Effector memory CD8-positive, alpha-beta T cell (primary cell): ENCODE results near the gene OTOF.

Source experiments
- ATAC-seq: fragments of 150-1000 bp; cut with Tn5 transposase; replicated peaks from 2 replicates; pipeline ENCODE4 v1.10.0; 2021; ENCODE audit warnings: mild to moderate bottlenecking, moderate library complexity
- DNase-seq, 3 experiments: peaks; one replicate each; pipeline ENCODE4 v3.0.0; 2021
- H3K27ac Mint-ChIP-seq, 2 donors: one replicate each; pipeline ENCODE4 v1.8.0; 2022; ENCODE audit warnings: mild to moderate bottlenecking in 2 of 2, mixed read lengths in 2 of 2, moderate library complexity in 2 of 2
- H3K27me3 Mint-ChIP-seq, 2 donors: one replicate each; pipeline ENCODE4 v1.8.0; 2022; ENCODE audit warnings: mixed read lengths in 2 of 2
- H3K36me3 Mint-ChIP-seq: one replicate; pipeline ENCODE4 v1.8.0; 2022; ENCODE audit warnings: mild to moderate bottlenecking, moderate library complexity, mixed read lengths; ENCODE audit not compliant: insufficient read depth
- H3K4me1 Mint-ChIP-seq, 2 donors: one replicate each; pipeline ENCODE4 v1.8.0; 2022; ENCODE audit warnings: low read depth in 2 of 2, mixed read lengths in 2 of 2
- H3K4me3 Mint-ChIP-seq, 2 donors: one replicate each; pipeline ENCODE4 v1.8.0; 2022; ENCODE audit warnings: mild to moderate bottlenecking in 2 of 2, mixed read lengths in 2 of 2, moderate library complexity in 2 of 2
- H3K9me3 Mint-ChIP-seq, 2 donors: one replicate each; pipeline ENCODE4 v1.8.0; 2022; ENCODE audit warnings: mixed read lengths in 2 of 2

Gene OTOF

GRCh38 chr2:26432859-26433258 is 45.1 kb downstream of the OTOF start:
- Mint-ChIP-seq H3K36me3 (peaks cover 4% of the 10 kb centered on the region), H3K27me3 (peaks cover 26 to 29% of the 10 kb centered on the region in 2 donors), H3K9me3 (no peaks in the 10 kb centered on the region)

GRCh38 chr2:26432363-26432762 is 45.6 kb downstream of the OTOF start:
- Mint-ChIP-seq H3K4me3 (no peak overlapping the region), H3K4me1 (no peaks in the 10 kb centered on the region), H3K36me3 (peaks cover 4% of the 10 kb centered on the region), H3K9me3 (no peaks in the 10 kb centered on the region), H3K27me3 (peaks cover 30 to 34% of the 10 kb centered on the region in 2 donors), H3K27ac (no peak overlapping the region)
- DNase-seq: no peak
- no peak for ATAC-seq

More at GRCh38 chr2:26432859-26433258, 45.1 kb downstream of the OTOF start:
- no peak overlapping the region for H3K27ac Mint-ChIP-seq
- no peaks in the 10 kb centered on the region for H3K4me1 Mint-ChIP-seq
- no peak for DNase-seq
- H3K4me3 Mint-ChIP-seq: no peak overlapping the region
- ATAC-seq: no peak

- no peaks in the 10 kb centered on the region for H3K4me1 Mint-ChIP-seq
- no peak overlapping the region for H3K4me3 Mint-ChIP-seq
- no peaks in the 10 kb centered on the region for H3K9me3 Mint-ChIP-seq
- H3K27me3 Mint-ChIP-seq: peaks cover 30 to 34% of the 10 kb centered on the region in 2 donors
- peaks cover 4% of the 10 kb centered on the region for H3K36me3 Mint-ChIP-seq
- no peak overlapping the region for H3K27ac Mint-ChIP-seq
- ATAC-seq (no peak), DNase-seq (no peak)
Observed at GRCh38 chr2:26430826-26431225, 47.1 kb downstream of the OTOF start.

DNA sequence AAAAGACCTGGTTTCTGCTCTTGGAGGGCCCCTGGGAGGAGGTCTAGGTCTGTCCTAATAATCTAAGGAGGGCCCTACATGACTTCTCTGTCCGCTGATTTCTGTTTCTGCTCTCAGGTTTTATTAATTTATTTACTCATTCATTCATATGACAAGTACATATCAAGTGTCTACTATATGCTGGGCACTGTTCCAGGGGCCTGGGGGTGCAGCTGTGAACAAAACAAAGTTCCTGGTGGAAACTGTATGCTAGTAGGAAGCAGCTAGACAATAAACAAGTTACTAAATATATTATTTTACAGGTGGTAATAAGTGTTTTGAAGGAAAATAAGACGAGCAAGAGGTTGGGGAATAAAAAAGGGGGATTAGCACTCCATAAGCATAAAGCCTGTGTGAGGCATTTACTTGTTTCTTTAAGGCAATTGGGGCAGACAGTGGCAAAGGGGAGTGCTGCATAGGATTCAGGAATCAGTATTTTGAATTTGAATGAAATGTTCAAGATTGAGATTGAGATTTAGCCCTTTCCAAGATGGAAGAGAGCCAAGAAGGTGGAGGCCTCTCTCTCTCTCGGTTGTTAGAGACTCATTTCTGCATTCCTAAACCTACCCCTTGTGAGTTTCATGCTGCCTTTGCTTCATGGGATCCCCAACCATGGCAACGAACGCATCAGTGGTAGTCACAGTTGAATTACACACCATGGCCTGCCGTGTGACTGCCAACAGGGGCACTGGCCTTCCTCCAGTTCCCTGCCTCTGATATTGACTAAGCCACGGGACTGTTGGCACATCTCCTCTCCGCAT is 47.9 kb downstream of the OTOF start:
- Mint-ChIP-seq H3K4me1 (no peaks in the 10 kb centered on the region), H3K36me3 (peaks cover 4% of the 10 kb centered on the region), H3K9me3 (peaks cover 0 to 1% of the 10 kb centered on the region in 2 donors), H3K27ac (no peak overlapping the region), H3K4me3 (no peak overlapping the region), H3K27me3 (peaks cover 30 to 34% of the 10 kb centered on the region in 2 donors)
- DNase-seq (no peak), ATAC-seq (no peak)

- Mint-ChIP-seq H3K4me3 (no peak overlapping the region), H3K27me3 (peaks cover 30 to 34% of the 10 kb centered on the region in 2 donors), H3K4me1 (no peaks in the 10 kb centered on the region), H3K36me3 (peaks cover 4% of the 10 kb centered on the region), H3K27ac (no peak overlapping the region), H3K9me3 (peaks cover 0 to 1% of the 10 kb centered on the region in 2 donors)
- ATAC-seq (no peak), DNase-seq (no peak)
Observed at GRCh38 chr2:26428846-26429245, 49.1 kb downstream of the OTOF start.

GRCh38 chr2:26424221-26424620 is 53.7 kb downstream of the OTOF start:
- Mint-ChIP-seq H3K4me1 (no peaks in the 10 kb centered on the region), H3K4me3 (no peak overlapping the region), H3K9me3 (peaks cover 0 to 1% of the 10 kb centered on the region in 2 donors), H3K36me3 (no peaks in the 10 kb centered on the region), H3K27ac (no peak overlapping the region), H3K27me3 (peaks cover 5 to 7% of the 10 kb centered on the region in 2 donors)
- DNase-seq (no peak), ATAC-seq (no peak)

- Mint-ChIP-seq H3K4me3 (no peak overlapping the region), H3K4me1 (no peaks in the 10 kb centered on the region)
Observed at GRCh38 chr2:26423750-26424149, 54.2 kb downstream of the OTOF start.

GRCh38 chr2:26422947-26423629 is 54.8 kb downstream of the OTOF start:
- DNase-seq (no peak), ATAC-seq (no peak)
- Mint-ChIP-seq H3K36me3 (no peaks in the 10 kb centered on the region), H3K9me3 (peaks cover 0 to 1% of the 10 kb centered on the region in 2 donors), H3K27ac (no peak overlapping the region), H3K4me1 (no peaks in the 10 kb centered on the region), H3K4me3 (no peak overlapping the region), H3K27me3 (peaks cover 7 to 8% of the 10 kb centered on the region in 2 donors)

More at GRCh38 chr2:26423750-26424149, 54.2 kb downstream of the OTOF start:
- H3K9me3 Mint-ChIP-seq: peaks cover 0 to 1% of the 10 kb centered on the region in 2 donors
- no peak overlapping the region for H3K27ac Mint-ChIP-seq
- no peak for ATAC-seq
- no peak for DNase-seq
- peaks cover 5 to 7% of the 10 kb centered on the region in 2 donors for H3K27me3 Mint-ChIP-seq
- H3K36me3 Mint-ChIP-seq: no peaks in the 10 kb centered on the region

DNA sequence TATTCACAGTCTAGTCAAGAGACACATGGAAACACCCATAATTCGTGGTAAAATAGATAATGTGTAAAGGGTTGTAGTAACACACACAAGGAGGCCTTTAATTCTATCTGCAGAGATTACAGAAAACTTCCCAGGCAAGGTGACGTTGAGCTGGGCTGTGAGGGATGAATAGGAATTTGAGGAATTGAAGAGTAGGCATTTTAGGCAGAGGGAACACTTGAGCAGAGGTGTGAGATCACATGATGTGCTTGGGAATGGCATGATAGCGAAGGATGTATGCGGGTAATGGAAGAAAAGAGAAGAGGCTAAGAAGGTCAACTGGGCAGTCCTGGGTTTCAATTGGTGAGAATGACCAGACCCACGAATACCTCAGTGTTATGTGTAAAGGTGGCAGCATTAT is 56.0 kb downstream of the OTOF start:
- Mint-ChIP-seq H3K27ac (no peak overlapping the region), H3K4me3 (no peak overlapping the region), H3K36me3 (no peaks in the 10 kb centered on the region), H3K4me1 (no peaks in the 10 kb centered on the region), H3K27me3 (peaks cover 0 to 6% of the 10 kb centered on the region in 2 donors), H3K9me3 (peaks cover 0 to 1% of the 10 kb centered on the region in 2 donors)
- ATAC-seq (no peak), DNase-seq (no peak)

- H3K27ac Mint-ChIP-seq: no peak overlapping the region
- H3K9me3 Mint-ChIP-seq: no peaks in the 10 kb centered on the region
- peaks cover 0 to 5% of the 10 kb centered on the region in 2 donors for H3K4me1 Mint-ChIP-seq
- H3K4me3 Mint-ChIP-seq: no peak overlapping the region
- peaks cover 0 to 12% of the 10 kb centered on the region in 2 donors for H3K27me3 Mint-ChIP-seq
- H3K36me3 Mint-ChIP-seq: no peaks in the 10 kb centered on the region
- ATAC-seq: no peak
- DNase-seq: no peak
Observed at GRCh38 chr2:26414311-26414710, 63.6 kb downstream of the OTOF start.

- no peak for DNase-seq
- Mint-ChIP-seq H3K4me1 (peaks cover 0 to 5% of the 10 kb centered on the region in 2 donors), H3K9me3 (no peaks in the 10 kb centered on the region), H3K27ac (peak overlapping the region in 1 of 2 donors; percentile 2), H3K27me3 (peaks cover 13 to 18% of the 10 kb centered on the region in 2 donors), H3K36me3 (no peaks in the 10 kb centered on the region), H3K4me3 (peak overlapping the region; percentile 0 to 69)
- peak; percentile 24 for ATAC-seq
Observed at GRCh38 chr2:26412091-26412673, 65.7 kb downstream of the OTOF start.

- peaks cover 19 to 23% of the 10 kb centered on the region in 2 donors for H3K27me3 Mint-ChIP-seq
- H3K36me3 Mint-ChIP-seq: no peaks in the 10 kb centered on the region
- no peak overlapping the region for H3K27ac Mint-ChIP-seq
- no peak for ATAC-seq
- DNase-seq: no peak
- peaks cover 0 to 5% of the 10 kb centered on the region in 2 donors for H3K4me1 Mint-ChIP-seq
- peak overlapping the region in 1 of 2 donors; percentile 69 for H3K4me3 Mint-ChIP-seq
- H3K9me3 Mint-ChIP-seq: no peaks in the 10 kb centered on the region
Observed at GRCh38 chr2:26411419-26411818, 66.5 kb downstream of the OTOF start.

DNA sequence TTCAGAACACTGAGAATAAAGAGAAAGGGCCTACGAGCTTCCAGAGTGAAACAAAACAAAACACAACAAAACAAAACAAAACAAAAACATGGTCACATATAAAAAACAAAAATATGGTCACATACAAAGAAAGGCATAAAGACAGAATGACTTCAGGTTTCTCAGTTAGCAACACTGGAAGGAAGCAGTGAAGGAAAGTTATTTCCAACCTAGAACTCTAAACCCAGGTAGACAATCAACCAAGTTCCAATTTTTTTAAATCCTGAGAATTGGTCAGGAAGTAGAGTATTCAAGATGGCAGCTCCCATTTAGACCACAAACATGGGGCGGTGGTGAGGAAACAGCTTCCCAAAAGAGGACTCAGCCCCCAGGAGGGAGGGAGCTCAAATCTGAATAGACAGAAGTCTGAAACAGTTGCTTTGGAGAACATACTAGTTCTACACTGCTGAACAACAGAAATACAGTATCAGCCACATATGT is 67.1 kb downstream of the OTOF start:
- ATAC-seq: no peak
- Mint-ChIP-seq H3K27ac (no peak overlapping the region), H3K36me3 (no peaks in the 10 kb centered on the region), H3K4me1 (peaks cover 0 to 5% of the 10 kb centered on the region in 2 donors), H3K4me3 (no peak overlapping the region), H3K9me3 (no peaks in the 10 kb centered on the region), H3K27me3 (peaks cover 19 to 23% of the 10 kb centered on the region in 2 donors)
- no peak for DNase-seq
